GM12872 (cell line): ENCODE data around the gene MAGOHB.

Experiments
- CTCF ChIP-seq: IDR thresholded peaks from 3 replicates; pipeline ENCODE4 v1.5.1; 2011; ENCODE audit warnings: low read depth, mild to moderate bottlenecking, low read length, moderate library complexity; ENCODE audit not compliant: insufficient read depth

Gene MAGOHB

GRCh38 chr12:10636611-10637010 lies 23.2 kb upstream of the MAGOHB start:
- no peak for TF ChIP-seq CTCF

- TF ChIP-seq CTCF = no peak
These were observed 22.7 kb upstream of the MAGOHB start for GRCh38 chr12:10636124-10636523.

GRCh38 chr12:10635306-10635705 lies 21.9 kb upstream of the MAGOHB start:
- TF ChIP-seq CTCF = no peak

- TF ChIP-seq CTCF = no peak
These were observed 21.0 kb upstream of the MAGOHB start for GRCh38 chr12:10634427-10634826.

GRCh38 chr12:10633541-10633940 lies 20.1 kb upstream of the MAGOHB start:
- no peak for TF ChIP-seq CTCF

- no peak for TF ChIP-seq CTCF
These were observed 18.8 kb upstream of the MAGOHB start for GRCh38 chr12:10632226-10632625.

GRCh38 chr12:10624605-10625004 lies 11.2 kb upstream of the MAGOHB start:
- TF ChIP-seq CTCF = no peak

- no peak for TF ChIP-seq CTCF
These were observed 9.7 kb upstream of the MAGOHB start for GRCh38 chr12:10623131-10623530.
